ENCODE data around the gene GMPPB. TPM values are rescaled to one million over a fixed set of nuclear protein-coding genes. Genes with fewer than 3 reads are reported as not detected.
A peak's percentile ranks its signal among the peaks of the same experiment; 100 is the strongest.

Gene GMPPB
- total and polyA plus RNA-seq, 2 donors = 13.2 to 17.0 TPM

- Histone ChIP-seq H3K36me3 (ENCODE audit: control insufficient read depth in 2 of 2, insufficient read depth in 2 of 2, low read length in 1 of 2) (peaks cover 38 to 58% of the 10 kb centered on the region in 2 donors), H3K9me3 (ENCODE audit: control insufficient read depth in 2 of 2, insufficient read depth in 1 of 2, low read length in 1 of 2) (no peaks in the 10 kb centered on the region), H3K4me1 (ENCODE audit: control insufficient read depth in 2 of 2, insufficient read depth in 2 of 2, low read length in 2 of 2) (peaks cover 0 to 3% of the 10 kb centered on the region in 2 donors), H3K27me3 (ENCODE audit: control insufficient read depth in 2 of 2, insufficient read depth in 1 of 2, low read length in 1 of 2) (no peaks in the 10 kb centered on the region), H3K4me3 (ENCODE audit: low read length in 2 of 2) (no peak overlapping the region), H3K27ac (ENCODE audit: low read depth in 1 of 2, low read length in 1 of 2) (no peak overlapping the region)
- DNase-seq (ENCODE audit: low read depth in 6 of 9, low spot score in 9 of 9) = no peak
These were observed 16.7 kb upstream of the GMPPB start for GRCh38 chr3:49740427-49740826.

GRCh38 chr3:49738067-49738713 is 14.4 kb upstream of the GMPPB start:
- no peak for DNase-seq (ENCODE audit: low read depth in 6 of 9, low spot score in 9 of 9)
- H3K36me3 ChIP-seq (ENCODE audit: control insufficient read depth in 2 of 2, insufficient read depth in 2 of 2, low read length in 1 of 2) = peaks cover 44 to 66% of the 10 kb centered on the region in 2 donors

GRCh38 chr3:49734752-49735151 is 11.0 kb upstream of the GMPPB start:
- 97% methylated on average over 6 of the region's 6 CpGs for WGBS
- no peak overlapping the region for H3K4me3 ChIP-seq (ENCODE audit: low read length in 2 of 2)
- peaks cover 0 to 3% of the 10 kb centered on the region in 2 donors for H3K4me1 ChIP-seq (ENCODE audit: control insufficient read depth in 2 of 2, insufficient read depth in 2 of 2, low read length in 2 of 2)
- H3K9me3 ChIP-seq (ENCODE audit: control insufficient read depth in 2 of 2, insufficient read depth in 1 of 2, low read length in 1 of 2) = no peaks in the 10 kb centered on the region
- no peak overlapping the region for H3K27ac ChIP-seq (ENCODE audit: low read depth in 1 of 2, low read length in 1 of 2)
- H3K27me3 ChIP-seq (ENCODE audit: control insufficient read depth in 2 of 2, insufficient read depth in 1 of 2, low read length in 1 of 2) = no peaks in the 10 kb centered on the region
- DNase-seq (ENCODE audit: low read depth in 6 of 9, low spot score in 9 of 9) = no peak
- peaks cover 51 to 83% of the 10 kb centered on the region in 2 donors for H3K36me3 ChIP-seq (ENCODE audit: control insufficient read depth in 2 of 2, insufficient read depth in 2 of 2, low read length in 1 of 2)

More at GRCh38 chr3:49738067-49738713, 14.4 kb upstream of the GMPPB start:
- Histone ChIP-seq H3K27me3 (ENCODE audit: control insufficient read depth in 2 of 2, insufficient read depth in 1 of 2, low read length in 1 of 2) (no peaks in the 10 kb centered on the region), H3K27ac (ENCODE audit: low read depth in 1 of 2, low read length in 1 of 2) (no peak overlapping the region), H3K4me1 (ENCODE audit: control insufficient read depth in 2 of 2, insufficient read depth in 2 of 2, low read length in 2 of 2) (peaks cover 0 to 3% of the 10 kb centered on the region in 2 donors), H3K9me3 (ENCODE audit: control insufficient read depth in 2 of 2, insufficient read depth in 1 of 2, low read length in 1 of 2) (no peaks in the 10 kb centered on the region), H3K4me3 (ENCODE audit: low read length in 2 of 2) (no peak overlapping the region)
- 98% methylated on average over 11 of the region's 11 CpGs for whole genome bisulfite sequencing

DNA sequence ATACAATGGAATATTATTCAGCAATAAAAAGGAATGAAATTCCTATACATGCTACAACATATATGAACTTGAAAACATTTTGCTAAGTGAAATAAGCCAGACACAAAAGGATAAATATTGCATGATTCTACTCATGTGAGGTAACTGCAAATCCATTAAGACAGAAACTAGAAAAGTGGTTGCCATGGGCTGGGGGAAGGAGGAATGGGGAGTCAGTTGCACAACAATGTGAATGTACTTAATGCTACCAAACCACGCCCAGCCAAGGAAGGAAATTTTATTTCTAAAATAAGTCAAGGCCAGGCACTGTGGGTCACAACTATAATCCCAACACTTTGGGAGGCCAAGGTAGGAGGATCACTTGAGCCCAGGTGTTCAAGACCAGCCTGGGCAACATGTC is 9.8 kb upstream of the GMPPB start:
- Histone ChIP-seq H3K27ac (ENCODE audit: low read depth in 1 of 2, low read length in 1 of 2) (no peak overlapping the region), H3K4me3 (ENCODE audit: low read length in 2 of 2) (no peak overlapping the region), H3K4me1 (ENCODE audit: control insufficient read depth in 2 of 2, insufficient read depth in 2 of 2, low read length in 2 of 2) (no peaks in the 10 kb centered on the region), H3K27me3 (ENCODE audit: control insufficient read depth in 2 of 2, insufficient read depth in 1 of 2, low read length in 1 of 2) (no peaks in the 10 kb centered on the region), H3K9me3 (ENCODE audit: control insufficient read depth in 2 of 2, insufficient read depth in 1 of 2, low read length in 1 of 2) (no peaks in the 10 kb centered on the region), H3K36me3 (ENCODE audit: control insufficient read depth in 2 of 2, insufficient read depth in 2 of 2, low read length in 1 of 2) (peaks cover 49 to 82% of the 10 kb centered on the region in 2 donors)
- WGBS = 98% methylated on average over 1 of the region's 1 CpG
- no peak for DNase-seq (ENCODE audit: low read depth in 6 of 9, low spot score in 9 of 9)

DNA sequence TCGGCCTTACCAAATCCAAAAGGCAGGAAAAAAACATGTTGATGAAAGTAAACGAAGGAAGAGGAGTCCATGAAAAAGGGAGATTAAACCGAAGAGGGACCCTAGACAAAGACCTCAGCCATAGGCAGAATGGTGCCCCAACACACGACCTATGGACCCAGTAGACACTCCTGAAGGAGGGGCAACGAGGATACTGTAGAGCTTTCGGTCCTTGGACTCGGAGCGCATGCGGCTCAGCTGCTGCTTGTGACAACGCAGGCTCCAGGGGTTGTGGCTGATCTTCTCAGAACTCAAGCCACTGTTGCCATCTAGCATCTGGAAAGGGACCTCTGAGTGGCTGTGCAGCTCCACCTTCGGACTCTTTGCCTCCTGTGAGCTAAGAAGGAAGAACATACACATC is 8.8 kb upstream of the GMPPB start:
- no peak overlapping the region for H3K4me3 ChIP-seq (ENCODE audit: low read length in 2 of 2)
- peak overlapping the region in 1 of 2 donors; percentile 36 for H3K27ac ChIP-seq (ENCODE audit: low read depth in 1 of 2, low read length in 1 of 2)
- no peak for DNase-seq (ENCODE audit: low read depth in 6 of 9, low spot score in 9 of 9)
- H3K36me3 ChIP-seq (ENCODE audit: control insufficient read depth in 2 of 2, insufficient read depth in 2 of 2, low read length in 1 of 2) = peaks cover 45 to 79% of the 10 kb centered on the region in 2 donors
- H3K4me1 ChIP-seq (ENCODE audit: control insufficient read depth in 2 of 2, insufficient read depth in 2 of 2, low read length in 2 of 2) = no peaks in the 10 kb centered on the region
- 98% methylated on average over 11 of the region's 11 CpGs for WGBS
- H3K9me3 ChIP-seq (ENCODE audit: control insufficient read depth in 2 of 2, insufficient read depth in 1 of 2, low read length in 1 of 2) = no peaks in the 10 kb centered on the region
- no peaks in the 10 kb centered on the region for H3K27me3 ChIP-seq (ENCODE audit: control insufficient read depth in 2 of 2, insufficient read depth in 1 of 2, low read length in 1 of 2)

GRCh38 chr3:49729966-49730609 is 6.3 kb upstream of the GMPPB start:
- Histone ChIP-seq H3K36me3 (ENCODE audit: control insufficient read depth in 2 of 2, insufficient read depth in 2 of 2, low read length in 1 of 2) (peaks cover 52 to 81% of the 10 kb centered on the region in 2 donors), H3K27ac (ENCODE audit: low read depth in 1 of 2, low read length in 1 of 2) (no peak overlapping the region), H3K4me3 (ENCODE audit: low read length in 2 of 2) (no peak overlapping the region), H3K9me3 (ENCODE audit: control insufficient read depth in 2 of 2, insufficient read depth in 1 of 2, low read length in 1 of 2) (no peaks in the 10 kb centered on the region), H3K27me3 (ENCODE audit: control insufficient read depth in 2 of 2, insufficient read depth in 1 of 2, low read length in 1 of 2) (no peaks in the 10 kb centered on the region), H3K4me1 (ENCODE audit: control insufficient read depth in 2 of 2, insufficient read depth in 2 of 2, low read length in 2 of 2) (peaks cover 0 to 1% of the 10 kb centered on the region in 2 donors)
- WGBS = over 99% methylated on average over 4 of the region's 4 CpGs
- DNase-seq (ENCODE audit: low read depth in 6 of 9, low spot score in 9 of 9) = no peak

DNA sequence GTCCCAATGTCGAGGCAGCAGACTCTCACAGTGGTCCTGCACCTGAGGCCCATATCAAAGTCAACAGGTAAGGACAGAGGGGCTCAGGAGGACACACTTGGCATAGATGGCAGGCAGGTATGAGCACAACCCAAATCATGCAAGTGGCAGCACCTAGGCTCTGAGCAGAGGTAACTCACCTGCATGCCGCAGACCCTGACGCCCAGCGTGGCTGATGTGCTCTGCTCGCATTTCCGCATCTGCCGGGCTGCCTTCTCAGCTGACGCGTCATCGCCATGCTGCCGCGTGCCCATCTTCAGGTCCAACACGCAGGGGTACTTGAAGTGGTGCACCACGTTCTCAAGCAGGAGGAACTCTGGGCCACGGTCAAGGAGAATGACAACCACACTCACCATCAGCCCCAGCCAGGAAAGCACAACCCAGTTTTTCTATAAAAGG is 4.2 kb upstream of the GMPPB start:
- no peak overlapping the region for H3K4me3 ChIP-seq (ENCODE audit: low read length in 2 of 2)
- H3K27ac ChIP-seq (ENCODE audit: low read depth in 1 of 2, low read length in 1 of 2) = no peak overlapping the region
- no peaks in the 10 kb centered on the region for H3K9me3 ChIP-seq (ENCODE audit: control insufficient read depth in 2 of 2, insufficient read depth in 1 of 2, low read length in 1 of 2)
- H3K27me3 ChIP-seq (ENCODE audit: control insufficient read depth in 2 of 2, insufficient read depth in 1 of 2, low read length in 1 of 2) = no peaks in the 10 kb centered on the region
- DNase-seq (ENCODE audit: low read depth in 6 of 9, low spot score in 9 of 9) = no peak
- 98% methylated on average over 15 of the region's 15 CpGs for WGBS
- H3K36me3 ChIP-seq (ENCODE audit: control insufficient read depth in 2 of 2, insufficient read depth in 2 of 2, low read length in 1 of 2) = peaks cover 44 to 67% of the 10 kb centered on the region in 2 donors
- peaks cover 9 to 16% of the 10 kb centered on the region in 2 donors for H3K4me1 ChIP-seq (ENCODE audit: control insufficient read depth in 2 of 2, insufficient read depth in 2 of 2, low read length in 2 of 2)

GRCh38 chr3:49727154-49727923 is 3.6 kb upstream of the GMPPB start:
- no peak overlapping the region for H3K4me3 ChIP-seq (ENCODE audit: low read length in 2 of 2)
- H3K4me1 ChIP-seq (ENCODE audit: control insufficient read depth in 2 of 2, insufficient read depth in 2 of 2, low read length in 2 of 2) = peaks cover 11 to 22% of the 10 kb centered on the region in 2 donors
- WGBS = 96% methylated on average over 19 of the region's 19 CpGs
- no peak for DNase-seq (ENCODE audit: low read depth in 6 of 9, low spot score in 9 of 9)
- H3K27ac ChIP-seq (ENCODE audit: low read depth in 1 of 2, low read length in 1 of 2) = no peak overlapping the region
- peaks cover 40 to 67% of the 10 kb centered on the region in 2 donors for H3K36me3 ChIP-seq (ENCODE audit: control insufficient read depth in 2 of 2, insufficient read depth in 2 of 2, low read length in 1 of 2)
- H3K27me3 ChIP-seq (ENCODE audit: control insufficient read depth in 2 of 2, insufficient read depth in 1 of 2, low read length in 1 of 2) = no peaks in the 10 kb centered on the region
- H3K9me3 ChIP-seq (ENCODE audit: control insufficient read depth in 2 of 2, insufficient read depth in 1 of 2, low read length in 1 of 2) = no peaks in the 10 kb centered on the region

Measured in thymus (tissue), 11 donors.